AG10803 (cell line): ENCODE results near the gene DHRS7B.

ENCODE experiments used
- DNase-seq: peaks from one replicate; pipeline ENCODE4 v3.0.0; 2010; ENCODE audit warnings: low read depth
- H3K4me3 ChIP-seq: 2 replicates; pipeline ENCODE4 v1.5.1; 2011; ENCODE audit warnings: mild to moderate bottlenecking, low read length, control low read depth
- TF ChIP-seq, protein P1 (sequence below): conservative IDR thresholded peaks from 2 replicates; pipeline ENCODE4 v1.5.1; 2011; ENCODE audit warnings: mild to moderate bottlenecking, low read length, control low read depth, inconsistent platforms

Gene DHRS7B

DNA sequence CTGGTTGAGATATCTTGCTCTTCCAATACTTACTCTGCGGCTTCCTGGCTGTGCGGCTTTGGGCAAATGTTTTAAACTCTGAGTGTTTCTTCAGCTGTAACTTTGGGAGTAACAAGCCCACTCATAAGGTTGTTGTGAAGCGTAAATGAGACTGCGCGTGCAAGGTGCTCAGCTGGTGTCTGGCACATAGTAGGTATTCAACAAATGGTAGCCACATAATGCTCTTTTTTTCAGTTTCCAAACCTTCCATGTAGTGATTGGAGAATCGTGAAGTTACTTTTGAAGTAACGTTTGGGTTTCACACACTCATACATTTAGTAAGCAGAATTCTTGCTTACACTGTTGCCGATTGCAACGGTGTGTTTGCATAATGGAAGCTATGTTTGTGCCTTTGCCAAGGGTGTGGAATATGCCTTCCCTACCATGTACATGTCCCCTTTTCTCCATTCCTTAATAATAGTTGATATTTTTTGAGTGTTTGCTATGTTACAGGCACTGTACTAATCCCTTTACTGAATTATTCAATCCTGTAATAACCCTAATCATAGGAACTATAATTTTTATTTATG lies 829 bp downstream of the DHRS7B start:
- peak overlapping the region; percentile 98 for H3K4me3 ChIP-seq
- TF ChIP-seq, protein P1, sequence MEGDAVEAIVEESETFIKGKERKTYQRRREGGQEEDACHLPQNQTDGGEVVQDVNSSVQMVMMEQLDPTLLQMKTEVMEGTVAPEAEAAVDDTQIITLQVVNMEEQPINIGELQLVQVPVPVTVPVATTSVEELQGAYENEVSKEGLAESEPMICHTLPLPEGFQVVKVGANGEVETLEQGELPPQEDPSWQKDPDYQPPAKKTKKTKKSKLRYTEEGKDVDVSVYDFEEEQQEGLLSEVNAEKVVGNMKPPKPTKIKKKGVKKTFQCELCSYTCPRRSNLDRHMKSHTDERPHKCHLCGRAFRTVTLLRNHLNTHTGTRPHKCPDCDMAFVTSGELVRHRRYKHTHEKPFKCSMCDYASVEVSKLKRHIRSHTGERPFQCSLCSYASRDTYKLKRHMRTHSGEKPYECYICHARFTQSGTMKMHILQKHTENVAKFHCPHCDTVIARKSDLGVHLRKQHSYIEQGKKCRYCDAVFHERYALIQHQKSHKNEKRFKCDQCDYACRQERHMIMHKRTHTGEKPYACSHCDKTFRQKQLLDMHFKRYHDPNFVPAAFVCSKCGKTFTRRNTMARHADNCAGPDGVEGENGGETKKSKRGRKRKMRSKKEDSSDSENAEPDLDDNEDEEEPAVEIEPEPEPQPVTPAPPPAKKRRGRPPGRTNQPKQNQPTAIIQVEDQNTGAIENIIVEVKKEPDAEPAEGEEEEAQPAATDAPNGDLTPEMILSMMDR = no peak
- peak; percentile 35 for DNase-seq

- peak; percentile 81 for DNase-seq
- TF ChIP-seq, protein P1 = peak; percentile 80
- no peak overlapping the region for H3K4me3 ChIP-seq
Observed at GRCh38 chr17:21129023-21129681, 2.4 kb downstream of the DHRS7B start.

GRCh38 chr17:21131137-21131536 lies 4.4 kb downstream of the DHRS7B start:
- TF ChIP-seq, protein P1 = no peak
- H3K4me3 ChIP-seq = no peak overlapping the region
- DNase-seq = peak; percentile 5

GRCh38 chr17:21132428-21132827 lies 5.7 kb downstream of the DHRS7B start:
- peak; percentile 12 for DNase-seq
- H3K4me3 ChIP-seq = no peak overlapping the region
- TF ChIP-seq, protein P1 = no peak

GRCh38 chr17:21134559-21134958 lies 7.8 kb downstream of the DHRS7B start:
- TF ChIP-seq, protein P1 = no peak
- H3K4me3 ChIP-seq = no peak overlapping the region
- DNase-seq = no peak

DNA sequence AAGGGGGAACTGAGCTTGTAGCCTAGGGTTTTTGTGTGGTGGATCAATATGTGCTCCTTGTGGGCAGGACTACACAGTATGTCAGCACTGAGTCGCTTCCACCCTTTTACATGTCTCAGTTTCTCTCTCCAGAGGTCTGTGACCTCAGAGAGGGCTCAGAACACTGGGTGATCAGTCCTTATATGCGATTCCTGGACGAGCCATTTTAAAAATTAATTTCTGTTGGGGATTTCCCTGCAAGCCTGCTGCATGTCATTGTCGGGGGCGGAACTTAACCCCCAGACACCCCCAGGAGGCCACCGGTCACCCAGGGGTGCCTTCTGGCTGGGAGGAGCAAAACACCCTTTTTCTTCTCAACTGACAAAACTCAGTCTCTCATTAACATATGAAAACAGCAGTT lies 14.1 kb downstream of the DHRS7B start:
- no peak overlapping the region for H3K4me3 ChIP-seq
- no peak for DNase-seq

More for the DNA sequence above, 14.1 kb downstream of the DHRS7B start:
- TF ChIP-seq, protein P1 = no peak
